Chondrocyte (in vitro differentiated cells): ENCODE measurements around the gene LSP1. TPM values are rescaled to one million over a fixed set of nuclear protein-coding genes. Genes with fewer than 3 reads are reported as not detected.
A peak's percentile ranks its signal among the peaks of the same experiment; 100 is the strongest.

Experiments
- DNase-seq: peaks from one replicate; pipeline ENCODE4 v3.0.0; 2021; ENCODE audit warnings: mixed read lengths, low spot score
- H3K27ac Mint-ChIP-seq: one replicate; pipeline ENCODE4 v1.8.0; 2021; ENCODE audit warnings: mild to moderate bottlenecking, moderate library complexity, mixed read lengths; ENCODE audit not compliant: unreplicated experiment
- H3K27me3 Mint-ChIP-seq: 2 replicates; pipeline ENCODE4 v1.8.0; 2021; ENCODE audit warnings: low read depth, mixed read lengths
- H3K36me3 Mint-ChIP-seq: 2 replicates; pipeline ENCODE4 v1.8.0; 2021; ENCODE audit warnings: low read depth, mixed read lengths
- H3K4me1 Mint-ChIP-seq: 2 replicates; pipeline ENCODE4 v1.8.0; 2021; ENCODE audit warnings: low read depth, mild to moderate bottlenecking, mixed read lengths
- H3K4me3 Mint-ChIP-seq: one replicate; pipeline ENCODE4 v1.8.0; 2021; ENCODE audit warnings: mild to moderate bottlenecking, moderate library complexity, mixed read lengths; ENCODE audit not compliant: unreplicated experiment
- H3K9me3 Mint-ChIP-seq: 2 replicates; pipeline ENCODE4 v1.8.0; 2021; ENCODE audit warnings: low read depth, mixed read lengths
- total RNA-seq: library from RNA; stranded (reverse); gene quantifications from 3 replicates; pipeline ENCODE4 v1.2.1, GENCODE V29; 2021
- TF ChIP-seq, protein P1 (sequence below): fragments of 200-600 bp; sonication (generic); IDR thresholded peaks from 2 replicates; pipeline ENCODE4 v1.5.0; 2021; ENCODE audit warnings: antibody characterized with exemption, mild to moderate bottlenecking, moderate library complexity

LSP1 gene
- total RNA-seq, 1 donor from 2014 or later: 7.4 TPM

DNA sequence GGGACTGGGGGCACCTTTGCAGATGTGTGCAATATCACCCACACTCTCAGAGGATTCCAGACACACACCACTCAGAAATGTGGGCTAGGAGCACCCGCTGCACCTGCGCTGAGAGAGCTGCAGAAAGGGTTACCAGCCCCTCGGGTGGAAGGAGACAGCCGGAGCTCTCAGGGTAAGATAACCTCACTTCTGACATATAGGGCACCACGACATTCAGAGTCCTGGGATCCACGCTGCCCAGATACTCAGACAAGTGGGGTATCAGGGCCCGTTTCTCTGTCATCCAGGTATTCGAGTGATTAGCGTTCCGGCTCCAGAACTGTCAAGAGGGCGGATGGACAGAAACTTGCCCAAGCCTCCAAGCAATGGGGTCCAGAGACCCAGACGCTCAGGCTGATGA lies 24.3 kb upstream of the LSP1 start:
- no peak for DNase-seq
- Mint-ChIP-seq H3K27me3 (no peaks in the 10 kb centered on the region), H3K4me1 (peaks cover 76% of the 10 kb centered on the region), H3K4me3 (no peak overlapping the region), H3K36me3 (no peaks in the 10 kb centered on the region), H3K27ac (peak overlapping the region; percentile 98), H3K9me3 (no peaks in the 10 kb centered on the region)
- TF ChIP-seq, protein P1, sequence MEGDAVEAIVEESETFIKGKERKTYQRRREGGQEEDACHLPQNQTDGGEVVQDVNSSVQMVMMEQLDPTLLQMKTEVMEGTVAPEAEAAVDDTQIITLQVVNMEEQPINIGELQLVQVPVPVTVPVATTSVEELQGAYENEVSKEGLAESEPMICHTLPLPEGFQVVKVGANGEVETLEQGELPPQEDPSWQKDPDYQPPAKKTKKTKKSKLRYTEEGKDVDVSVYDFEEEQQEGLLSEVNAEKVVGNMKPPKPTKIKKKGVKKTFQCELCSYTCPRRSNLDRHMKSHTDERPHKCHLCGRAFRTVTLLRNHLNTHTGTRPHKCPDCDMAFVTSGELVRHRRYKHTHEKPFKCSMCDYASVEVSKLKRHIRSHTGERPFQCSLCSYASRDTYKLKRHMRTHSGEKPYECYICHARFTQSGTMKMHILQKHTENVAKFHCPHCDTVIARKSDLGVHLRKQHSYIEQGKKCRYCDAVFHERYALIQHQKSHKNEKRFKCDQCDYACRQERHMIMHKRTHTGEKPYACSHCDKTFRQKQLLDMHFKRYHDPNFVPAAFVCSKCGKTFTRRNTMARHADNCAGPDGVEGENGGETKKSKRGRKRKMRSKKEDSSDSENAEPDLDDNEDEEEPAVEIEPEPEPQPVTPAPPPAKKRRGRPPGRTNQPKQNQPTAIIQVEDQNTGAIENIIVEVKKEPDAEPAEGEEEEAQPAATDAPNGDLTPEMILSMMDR: no peak

DNA sequence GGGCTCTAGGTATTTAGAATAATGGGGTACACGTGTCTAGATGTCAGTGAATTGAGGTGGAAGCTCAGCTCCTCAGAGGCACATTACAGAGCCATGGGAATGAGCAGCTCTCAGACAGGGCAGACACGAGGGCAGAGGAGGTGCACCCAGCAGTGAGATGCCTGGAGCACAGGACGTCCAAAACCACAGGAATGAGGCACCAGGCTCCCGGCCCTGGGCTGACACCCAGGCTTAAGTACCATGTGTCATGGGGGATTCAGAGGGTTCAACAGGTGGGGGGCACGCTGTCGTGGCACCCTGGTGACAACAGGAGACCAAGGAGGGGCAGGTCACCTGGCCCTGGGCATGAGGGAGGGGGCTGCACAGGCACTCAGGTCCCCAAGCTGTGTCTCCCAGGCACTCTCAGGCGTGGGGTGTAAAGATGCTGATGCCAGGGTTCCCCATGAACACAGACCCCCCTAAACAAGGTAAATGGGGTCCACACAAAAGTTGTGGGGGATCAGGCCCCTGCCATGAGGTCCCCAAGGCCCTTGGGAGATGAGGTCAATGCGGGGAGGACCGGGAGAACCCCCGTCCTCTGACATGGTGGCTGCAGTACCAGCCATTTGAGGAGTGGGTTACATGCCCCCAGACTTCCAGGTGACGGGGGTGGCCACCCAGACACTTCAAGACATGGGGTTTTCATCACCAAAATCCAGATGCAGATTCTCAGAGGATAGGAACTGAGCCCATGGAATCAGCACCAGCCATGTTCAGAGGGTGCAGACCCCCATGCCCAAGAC lies 23.7 kb upstream of the LSP1 start:
- Mint-ChIP-seq H3K27me3 (no peaks in the 10 kb centered on the region), H3K9me3 (no peaks in the 10 kb centered on the region), H3K4me3 (peak overlapping the region; percentile 39), H3K36me3 (no peaks in the 10 kb centered on the region), H3K4me1 (peaks cover 77% of the 10 kb centered on the region), H3K27ac (peak overlapping the region; percentile 98)
- TF ChIP-seq, protein P1: no peak
- peak; percentile 95 for DNase-seq

DNA sequence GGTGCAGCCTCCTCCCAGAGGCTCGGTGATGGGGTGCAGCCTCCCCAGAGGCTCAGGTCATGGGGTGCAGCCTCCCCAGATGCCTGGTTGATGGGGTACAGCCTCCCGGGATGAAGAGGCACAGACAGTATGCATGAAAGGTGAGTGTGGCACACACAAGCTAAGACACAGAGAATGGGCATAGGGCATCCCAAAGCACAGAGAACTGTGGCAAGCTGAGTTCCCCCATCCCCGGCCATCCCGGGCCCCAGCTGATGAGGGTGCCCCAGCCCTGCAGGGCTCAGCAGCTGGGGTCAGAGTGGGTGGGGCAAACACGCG lies 22.9 kb upstream of the LSP1 start:
- H3K4me1 Mint-ChIP-seq: peaks cover 81% of the 10 kb centered on the region
- H3K27ac Mint-ChIP-seq: peak overlapping the region; percentile 98
- no peak for DNase-seq
- TF ChIP-seq, protein P1: no peak
- no peaks in the 10 kb centered on the region for H3K9me3 Mint-ChIP-seq
- H3K27me3 Mint-ChIP-seq: no peaks in the 10 kb centered on the region
- H3K36me3 Mint-ChIP-seq: no peaks in the 10 kb centered on the region
- no peak overlapping the region for H3K4me3 Mint-ChIP-seq

DNA sequence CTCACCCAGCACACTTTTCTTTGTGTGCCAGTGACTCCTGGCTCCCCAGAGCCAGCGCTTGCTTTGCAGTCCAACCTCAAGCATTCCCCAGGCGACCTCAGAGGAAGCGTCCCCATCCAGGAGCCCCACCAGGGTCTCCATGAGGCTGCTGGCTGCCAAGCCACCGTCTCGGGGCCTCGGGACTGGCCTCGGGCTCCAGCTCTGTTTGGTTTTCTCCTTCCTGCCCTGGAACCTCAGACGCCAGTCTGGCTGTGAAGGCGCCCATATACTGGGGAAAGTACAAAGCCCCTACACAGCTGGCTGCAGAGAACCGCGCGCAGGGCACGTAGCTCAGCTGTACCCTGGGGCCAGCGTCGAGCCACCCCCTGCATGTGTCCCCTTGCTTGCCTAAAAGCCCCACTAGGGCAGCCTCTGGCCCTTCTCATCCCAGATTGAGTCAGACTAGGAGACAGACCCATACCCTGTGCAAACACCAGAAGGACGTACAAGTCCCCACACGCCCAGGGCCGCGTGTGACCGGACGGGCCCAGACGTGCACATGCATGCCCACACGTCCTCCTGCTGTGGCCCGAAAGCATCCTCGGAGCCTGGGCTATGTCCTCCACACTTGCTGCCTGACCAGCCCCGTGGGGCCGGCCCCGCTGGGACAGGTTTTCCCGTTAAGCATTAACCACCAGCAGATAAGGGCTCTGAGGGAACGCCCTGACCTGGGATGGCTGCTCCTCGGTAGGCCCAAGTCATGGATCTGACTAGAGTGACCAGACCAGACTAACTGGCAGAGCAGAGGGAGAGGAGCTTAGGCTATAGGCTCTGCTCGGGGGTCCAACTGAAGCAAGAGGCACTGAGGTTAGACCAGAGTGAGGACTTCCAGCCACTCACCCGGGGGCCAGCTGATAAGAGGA lies 22.3 kb upstream of the LSP1 start:
- Mint-ChIP-seq H3K27ac (peak overlapping the region; percentile 98), H3K36me3 (no peaks in the 10 kb centered on the region), H3K4me1 (peaks cover 80% of the 10 kb centered on the region), H3K9me3 (no peaks in the 10 kb centered on the region), H3K4me3 (no peak overlapping the region), H3K27me3 (no peaks in the 10 kb centered on the region)
- DNase-seq: no peak
- TF ChIP-seq, protein P1: no peak
